HFFc6 (cell line): ENCODE data around the gene HSDL1. TPM values are rescaled to one million over a fixed set of nuclear protein-coding genes. Genes with fewer than 3 reads are reported as not detected.

ENCODE experiments used
- DNase-seq: peaks from one replicate; pipeline ENCODE4 v3.0.0-alpha.2; 2018
- H3K27ac Mint-ChIP-seq: 2 replicates; pipeline ENCODE4 v1.8.0; 2020; ENCODE audit warnings: mild to moderate bottlenecking, mixed read lengths
- H3K27me3 Mint-ChIP-seq: 2 replicates; pipeline ENCODE4 v1.8.0; 2021; ENCODE audit warnings: mild to moderate bottlenecking, moderate library complexity, mixed read lengths; ENCODE audit not compliant: insufficient read depth
- H3K36me3 Mint-ChIP-seq: 2 replicates; pipeline ENCODE4 v1.8.0; 2021; ENCODE audit warnings: low read depth, mixed read lengths
- H3K4me1 Mint-ChIP-seq: 2 replicates; pipeline ENCODE4 v1.8.0; 2020; ENCODE audit warnings: low read depth, mixed read lengths
- H3K4me3 Mint-ChIP-seq: 2 replicates; pipeline ENCODE4 v1.8.0; 2020; ENCODE audit warnings: mild to moderate bottlenecking, moderate library complexity, mixed read lengths
- H3K9me3 Mint-ChIP-seq: 2 replicates; pipeline ENCODE4 v1.8.0; 2020; ENCODE audit warnings: mild to moderate bottlenecking, mixed read lengths
- total RNA-seq, 6 experiments: library from RNA; stranded (reverse); fragmentation: NEBNext Ultra II Directional; extraction: Animal tissue kit (Norgen Biotek cat#: 25700); gene quantifications; 2 replicates in 1 of 6; 3 replicates in 5 of 6; pipeline ENCODE4 v1.2.3, GENCODE V29; 2021
- TF ChIP-seq, protein P1 (sequence below): fragments of 200-600 bp; sonication (generic); IDR thresholded peaks from 2 replicates; pipeline ENCODE4 v1.5.0; 2021; ENCODE audit warnings: antibody characterized with exemption, mild to moderate bottlenecking

The HSDL1 gene
- total RNA-seq, 6 experiments from 2014 or later: 14.8 to 18.8 (median 17.2) TPM

DNA sequence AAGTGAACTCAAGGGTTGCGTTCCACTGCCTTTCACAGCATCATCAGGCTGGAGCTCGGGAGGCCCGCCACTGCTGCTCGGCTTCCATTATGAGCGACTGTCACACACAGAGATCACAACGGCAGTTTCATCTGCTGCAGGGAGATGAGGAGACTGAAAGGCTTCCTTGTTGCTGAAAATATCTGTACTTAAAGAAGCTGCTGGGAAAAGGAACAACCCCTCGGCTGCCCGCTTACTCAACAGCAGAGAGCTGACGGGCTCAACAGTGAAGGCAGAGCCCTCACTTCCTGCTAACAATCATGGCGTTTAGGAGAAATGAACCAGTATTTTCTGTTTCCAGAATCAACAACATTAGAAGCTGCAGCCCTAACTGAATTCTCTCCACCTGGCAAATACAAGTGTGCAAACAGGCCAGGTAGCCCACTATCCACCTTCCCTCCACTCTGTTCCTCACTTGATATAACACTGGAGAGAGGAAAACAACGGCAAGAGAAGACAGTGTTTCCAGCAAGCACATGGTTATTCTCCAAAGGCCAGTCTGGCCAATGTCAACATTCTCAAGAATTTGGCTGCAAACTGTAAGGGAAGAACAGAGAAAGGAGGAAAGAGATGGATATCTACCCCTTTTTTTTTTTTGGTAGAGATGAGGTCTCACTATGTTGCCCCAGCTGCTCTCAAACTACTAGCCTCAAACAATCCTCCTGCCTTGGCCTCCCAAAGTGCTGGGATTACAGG lies 62.0 kb downstream of the HSDL1 start:
- TF ChIP-seq, protein P1, sequence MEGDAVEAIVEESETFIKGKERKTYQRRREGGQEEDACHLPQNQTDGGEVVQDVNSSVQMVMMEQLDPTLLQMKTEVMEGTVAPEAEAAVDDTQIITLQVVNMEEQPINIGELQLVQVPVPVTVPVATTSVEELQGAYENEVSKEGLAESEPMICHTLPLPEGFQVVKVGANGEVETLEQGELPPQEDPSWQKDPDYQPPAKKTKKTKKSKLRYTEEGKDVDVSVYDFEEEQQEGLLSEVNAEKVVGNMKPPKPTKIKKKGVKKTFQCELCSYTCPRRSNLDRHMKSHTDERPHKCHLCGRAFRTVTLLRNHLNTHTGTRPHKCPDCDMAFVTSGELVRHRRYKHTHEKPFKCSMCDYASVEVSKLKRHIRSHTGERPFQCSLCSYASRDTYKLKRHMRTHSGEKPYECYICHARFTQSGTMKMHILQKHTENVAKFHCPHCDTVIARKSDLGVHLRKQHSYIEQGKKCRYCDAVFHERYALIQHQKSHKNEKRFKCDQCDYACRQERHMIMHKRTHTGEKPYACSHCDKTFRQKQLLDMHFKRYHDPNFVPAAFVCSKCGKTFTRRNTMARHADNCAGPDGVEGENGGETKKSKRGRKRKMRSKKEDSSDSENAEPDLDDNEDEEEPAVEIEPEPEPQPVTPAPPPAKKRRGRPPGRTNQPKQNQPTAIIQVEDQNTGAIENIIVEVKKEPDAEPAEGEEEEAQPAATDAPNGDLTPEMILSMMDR: no peak
- Mint-ChIP-seq H3K4me3 (no peak overlapping the region), H3K27me3 (no peaks in the 10 kb centered on the region), H3K9me3 (no peaks in the 10 kb centered on the region), H3K36me3 (peaks cover 5% of the 10 kb centered on the region; the same call in 1 of the 2 replicates), H3K4me1 (no peaks in the 10 kb centered on the region), H3K27ac (no peak overlapping the region)
- no peak for DNase-seq

DNA sequence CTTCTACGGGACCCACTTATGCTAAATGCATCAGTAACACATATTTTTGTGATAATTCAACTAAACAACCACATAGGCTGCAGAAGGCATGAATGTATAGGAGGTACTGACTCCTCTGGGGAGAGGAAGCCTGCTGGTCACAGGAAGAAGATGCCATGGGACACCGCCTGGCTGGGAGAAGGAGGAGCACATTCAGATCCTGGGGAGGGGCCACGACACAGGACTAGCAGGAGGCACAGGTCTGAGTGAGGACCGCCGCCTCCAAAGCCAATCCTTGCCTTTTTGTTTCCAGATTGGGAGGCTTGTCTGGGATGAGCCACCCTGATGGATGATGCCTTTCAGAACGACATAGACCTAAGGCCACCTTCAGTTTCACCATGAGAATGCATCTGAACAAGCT lies 62.9 kb downstream of the HSDL1 start:
- TF ChIP-seq, protein P1: no peak
- Mint-ChIP-seq H3K27me3 (no peaks in the 10 kb centered on the region), H3K4me1 (no peaks in the 10 kb centered on the region), H3K36me3 (no peaks in the 10 kb centered on the region), H3K9me3 (no peaks in the 10 kb centered on the region), H3K27ac (no peak overlapping the region), H3K4me3 (no peak overlapping the region)
- no peak for DNase-seq

DNA sequence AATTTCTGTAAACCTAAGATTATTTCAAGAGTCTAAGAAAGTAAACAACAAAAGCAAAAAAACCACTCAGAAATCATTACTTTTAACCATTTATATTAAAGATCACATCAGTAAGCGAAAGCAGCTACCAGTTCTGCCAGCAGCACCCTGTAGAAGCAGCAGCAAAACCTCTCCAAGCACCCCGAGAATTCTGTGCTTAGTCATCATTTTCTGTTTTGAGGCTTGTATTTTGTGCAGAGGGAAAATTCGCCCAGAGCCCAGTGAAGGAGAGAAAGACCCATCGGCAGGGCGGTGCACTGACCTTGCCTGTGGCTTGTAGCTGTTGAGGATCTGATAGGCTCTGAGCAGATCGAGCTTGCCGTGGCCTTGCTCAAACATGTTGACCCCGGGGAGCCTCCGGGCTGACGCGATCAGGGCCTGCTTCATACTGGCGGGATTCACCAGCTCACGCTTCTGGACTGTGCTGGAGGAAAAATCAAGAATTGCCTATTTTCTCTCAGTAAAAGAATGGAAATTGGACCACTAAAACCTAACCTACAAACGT lies 63.5 kb downstream of the HSDL1 start:
- Mint-ChIP-seq H3K9me3 (no peaks in the 10 kb centered on the region), H3K36me3 (no peaks in the 10 kb centered on the region), H3K27me3 (no peaks in the 10 kb centered on the region), H3K4me3 (no peak overlapping the region), H3K27ac (no peak overlapping the region), H3K4me1 (no peaks in the 10 kb centered on the region)
- TF ChIP-seq, protein P1: no peak
- no peak for DNase-seq

DNA sequence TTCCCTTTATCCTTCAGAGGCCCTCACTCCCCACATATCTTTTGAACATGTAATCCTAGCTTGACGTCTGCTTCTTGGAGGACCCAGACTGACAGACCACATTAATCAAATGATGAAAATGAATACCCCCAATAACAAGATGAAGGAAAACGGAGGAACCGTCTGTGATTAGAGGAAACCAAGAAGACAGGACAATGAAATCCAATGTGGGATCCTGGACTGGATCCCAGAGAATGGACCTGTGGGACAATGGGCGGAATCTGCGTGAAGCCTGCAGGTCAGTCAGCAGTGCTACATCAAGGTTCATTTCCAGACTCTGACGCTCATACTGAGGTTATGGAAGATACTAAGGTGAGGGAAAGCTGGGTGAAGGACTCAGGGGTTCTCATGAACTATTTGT lies 64.2 kb downstream of the HSDL1 start:
- H3K36me3 Mint-ChIP-seq: no peaks in the 10 kb centered on the region
- no peaks in the 10 kb centered on the region for H3K27me3 Mint-ChIP-seq
- peak overlapping the region; percentile 22; the same call in 1 of the 2 replicates for H3K27ac Mint-ChIP-seq

DNA sequence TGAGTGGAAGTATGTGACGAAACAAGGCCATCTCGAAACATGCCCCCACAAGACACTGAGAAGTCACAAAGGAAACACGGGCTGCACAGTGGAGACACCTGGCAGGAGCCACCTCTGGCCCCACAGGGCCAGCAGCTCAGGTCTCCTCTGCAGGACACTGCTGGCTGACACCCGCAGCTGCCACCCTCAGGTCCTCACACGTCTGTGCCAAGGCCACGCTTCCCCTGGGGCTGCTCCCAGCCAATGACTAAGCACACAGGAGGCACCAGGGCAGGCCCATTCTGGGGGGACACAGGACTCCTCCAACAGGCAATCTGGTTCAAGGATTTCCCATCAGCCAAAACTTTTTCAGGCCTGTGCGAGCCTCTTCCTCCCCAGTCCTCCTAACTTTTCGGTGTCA lies 64.6 kb downstream of the HSDL1 start:
- H3K4me3 Mint-ChIP-seq: no peak overlapping the region
- DNase-seq: no peak
- H3K36me3 Mint-ChIP-seq: no peaks in the 10 kb centered on the region
- H3K27ac Mint-ChIP-seq: no peak overlapping the region
- H3K27me3 Mint-ChIP-seq: no peaks in the 10 kb centered on the region
- no peaks in the 10 kb centered on the region for H3K9me3 Mint-ChIP-seq
- no peaks in the 10 kb centered on the region for H3K4me1 Mint-ChIP-seq
- TF ChIP-seq, protein P1: no peak

More for the DNA sequence above, 64.2 kb downstream of the HSDL1 start:
- H3K9me3 Mint-ChIP-seq: no peaks in the 10 kb centered on the region
- no peak for DNase-seq
- H3K4me1 Mint-ChIP-seq: no peaks in the 10 kb centered on the region
- no peak overlapping the region for H3K4me3 Mint-ChIP-seq
- TF ChIP-seq, protein P1: no peak
